Breast epithelium (tissue), 3 donors: Measurements from ENCODE around the gene SH3GL3.

Experiments
- POLR2A ChIP-seq: fragments of 450-650 bp; IDR thresholded peaks from one replicate; pipeline ENCODE4 v1.6.1; 2016; ENCODE audit warnings: antibody characterized with exemption, mild to moderate bottlenecking, moderate library complexity
- POLR2AphosphoS5 ChIP-seq, 3 donors: sonication (generic); formaldehyde crosslinking; IDR thresholded peaks; one replicate each; pipeline ENCODE4 v1.6.1; 2017; ENCODE audit warnings: antibody characterized with exemption in 3 of 3

DNA sequence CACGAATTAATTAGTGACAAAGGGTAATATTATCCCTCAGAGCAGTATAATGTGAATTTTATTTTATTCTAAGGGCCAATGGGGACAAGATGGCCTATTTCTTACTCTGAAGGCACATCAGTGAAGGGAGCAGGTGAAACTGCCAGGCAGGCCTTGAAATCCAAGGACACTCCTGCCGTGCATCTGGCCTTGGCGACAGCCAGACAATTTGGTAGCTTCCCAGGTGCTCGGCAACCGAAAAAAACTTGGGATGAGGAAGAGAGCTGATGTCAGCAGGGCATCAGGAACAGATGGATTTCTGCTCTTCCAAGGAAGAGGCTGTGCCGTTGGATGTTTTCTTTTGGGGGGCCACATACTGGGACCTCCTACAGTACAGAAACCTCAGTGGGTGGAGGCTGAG is 123.6 kb downstream of the SH3GL3 start:
- TF ChIP-seq POLR2AphosphoS5 (IDR thresholded peaks at IDR 0.05) (no peak), POLR2A (no peak)
